Esophagus muscularis mucosa (tissue), 4 donors: ENCODE results near the gene PCDHGA1. TPM values are rescaled to one million over a fixed set of nuclear protein-coding genes. Genes with fewer than 3 reads are reported as not detected.
"Not testable (repeated sequence)": the region's sequence is repeated elsewhere in the genome, so short reads cannot be mapped to it uniquely, and the experiment has no call there.

ENCODE experiments used
- DNase-seq: peaks from one replicate; pipeline ENCODE4 v3.0.0-alpha.2; 2017; ENCODE audit errors: extremely low spot score
- H3K27ac ChIP-seq, 4 donors: fragments of 200-600 bp; sonication (generic); replicated peaks in 1 of 4; 1 replicate in 3 of 4; 2 replicates in 1 of 4; pipeline ENCODE4 v1.5.1; 2016 to 2019; ENCODE audit warnings: mild to moderate bottlenecking in 1 of 4
- H3K27me3 ChIP-seq, 4 donors: fragments of 200-600 bp; sonication (generic); one replicate each; pipeline versions ENCODE4 v1.5.1 to v1.6.0; 2016 to 2019
- H3K36me3 ChIP-seq, 4 donors: fragments of 200-600 bp; sonication (generic); one replicate each; pipeline ENCODE4 v1.5.1; 2016 to 2019
- H3K4me1 ChIP-seq, 4 donors: fragments of 200-600 bp; sonication (generic); one replicate each; pipeline ENCODE4 v1.5.1; 2016 to 2019
- H3K4me3 ChIP-seq, 4 donors: fragments of 200-600 bp; sonication (generic); 1 replicate in 2 of 4; 2 replicates in 2 of 4; pipeline ENCODE4 v1.5.1; 2016 to 2019; ENCODE audit warnings: mild to moderate bottlenecking in 4 of 4, moderate library complexity in 1 of 4
- H3K9me3 ChIP-seq, 4 donors: fragments of 200-600 bp; sonication (generic); 1 replicate in 3 of 4; 2 replicates in 1 of 4; pipeline ENCODE4 v1.5.1; 2016 to 2019
- CTCF ChIP-seq, 3 experiments: fragments of 200-600 bp in 2 of 3; fragments of 450-650 bp in 1 of 3; sonication (generic) in 2 of 3; IDR thresholded peaks; one replicate each; pipeline ENCODE4 v1.5.1; 2017 to 2019; ENCODE audit warnings: antibody characterized with exemption in 3 of 3, mild to moderate bottlenecking in 2 of 3, moderate library complexity in 1 of 3
- EP300 ChIP-seq: sonication (generic); formaldehyde crosslinking; IDR thresholded peaks from one replicate; pipeline ENCODE4 v1.6.1; 2017; ENCODE audit warnings: antibody characterized with exemption
- POLR2A ChIP-seq: fragments of 450-650 bp; IDR thresholded peaks from one replicate; pipeline ENCODE4 v1.6.1; 2017; ENCODE audit warnings: antibody characterized with exemption, moderate library complexity, mild to moderate bottlenecking, low read depth
- POLR2AphosphoS5 ChIP-seq, 2 donors: sonication (generic); formaldehyde crosslinking; IDR thresholded peaks; one replicate each; pipeline ENCODE4 v1.6.1; 2017; ENCODE audit warnings: antibody characterized with exemption in 2 of 2
- WGBS: methylation state at CpG from one replicate; pipeline ENCODE4 v1.1.5; 2018; 5-methylcytosine and 5-hydroxymethylcytosine counted together
- intact Hi-C: fragments of 100-400 bp; cut with DNase I; formaldehyde crosslinking; loops from one replicate; pipeline ENCODE4 v1.15.1; 2023
- total RNA-seq, 4 donors: library from RNA; depleted of rRNA; stranded (reverse); fragments of >200 nt; gene quantifications; one replicate each; pipeline versions ENCODE4 v1.1.0 to v1.2.1, GENCODE V29; 2016

PCDHGA1 gene
- total RNA-seq, 4 donors from 2014 or later: 0.45 to 1.2 (median 0.76) TPM

DNA sequence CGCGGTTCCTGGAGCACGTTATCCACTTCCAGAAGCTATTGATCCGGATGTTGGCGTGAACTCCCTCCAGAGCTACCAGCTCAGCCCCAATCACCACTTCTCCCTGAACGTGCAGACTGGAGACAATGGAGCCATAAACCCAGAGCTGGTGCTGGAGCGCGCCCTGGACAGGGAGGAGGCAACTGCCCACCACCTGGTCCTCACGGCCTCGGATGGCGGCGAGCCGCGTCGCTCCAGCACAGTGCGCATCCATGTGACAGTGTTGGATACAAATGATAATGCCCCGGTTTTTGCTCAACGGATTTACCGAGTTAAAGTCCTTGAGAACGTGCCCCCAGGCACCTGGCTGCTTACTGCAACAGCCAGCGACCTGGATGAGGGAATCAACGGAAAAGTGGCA is 73.1 kb downstream of the PCDHGA1 start:
- Histone ChIP-seq H3K4me3 (peak overlapping the region in 3 of 4 donors; percentile 36 to 46 (median 39)), H3K36me3 (peaks cover 0 to 6% (median 0%) of the 10 kb centered on the region in 4 donors), H3K9me3 (peaks cover 21 to 99% (median 95%) of the 10 kb centered on the region in 4 donors), H3K27ac (no peak overlapping the region), H3K27me3 (peaks cover 0 to 9% (median 0%) of the 10 kb centered on the region in 4 donors), H3K4me1 (no peaks in the 10 kb centered on the region)
- no peak for TF ChIP-seq CTCF (IDR thresholded peaks at IDR 0.05)
- TF ChIP-seq POLR2A: no peak
- no peak for TF ChIP-seq EP300
- no peak for TF ChIP-seq POLR2AphosphoS5 (IDR thresholded peaks at IDR 0.05)
- intact Hi-C loops: no loop called here
- DNase-seq: no peak
- 24% methylated on average over 18 of the region's 22 CpGs for WGBS

DNA sequence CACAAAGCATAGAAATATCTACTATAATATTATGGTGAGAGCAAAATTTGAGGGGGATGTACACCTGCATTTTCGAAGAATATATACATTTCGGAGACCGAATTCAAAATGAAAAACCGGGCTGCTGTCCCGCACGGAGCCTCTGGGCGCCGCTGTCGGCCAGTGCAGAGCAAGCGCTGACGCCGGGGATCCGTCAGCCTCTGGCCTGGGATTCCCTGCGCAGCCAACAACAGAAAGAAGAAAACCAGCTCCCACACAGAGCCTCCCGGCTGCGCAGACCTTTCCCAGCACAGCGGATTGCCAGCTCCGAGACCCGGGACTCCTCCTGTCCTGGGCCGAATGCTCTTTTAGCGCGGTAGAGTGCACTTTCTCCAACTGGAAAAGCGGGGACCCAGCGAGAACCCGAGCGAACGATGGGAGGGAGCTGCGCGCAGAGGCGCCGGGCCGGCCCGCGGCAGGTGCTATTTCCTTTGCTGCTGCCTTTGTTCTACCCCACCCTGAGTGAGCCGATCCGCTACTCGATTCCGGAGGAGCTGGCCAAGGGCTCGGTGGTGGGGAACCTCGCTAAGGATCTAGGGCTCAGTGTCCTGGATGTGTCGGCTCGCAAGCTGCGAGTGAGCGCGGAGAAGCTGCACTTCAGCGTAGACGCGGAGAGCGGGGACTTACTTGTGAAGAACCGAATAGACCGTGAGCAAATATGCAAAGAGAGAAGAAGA is 77.6 kb downstream of the PCDHGA1 start, which contains the start of gene PCDHGB6:
Gene PCDHGB6, plus strand, starts transcription at position 232 of the 716 bp plus-strand sequence. Its CDS starts 182 bp downstream, at position 414.
- H3K9me3 ChIP-seq: peaks cover 19 to 98% (median 96%) of the 10 kb centered on the region in 4 donors
- DNase-seq, intact Hi-C loops, H3K4me1 ChIP-seq, H3K36me3 ChIP-seq, H3K27me3 ChIP-seq, H3K27ac ChIP-seq: not testable (repeated sequence)
- TF ChIP-seq CTCF (IDR thresholded peaks at IDR 0.05): peak; percentile 18 to 49 (median 23)
- 11% methylated on average over 25 of the region's 51 CpGs for WGBS
- peak within 1 kb of the TSS; percentile 33 to 49 (median 36) for H3K4me3 ChIP-seq

- no peaks in the 10 kb centered on the region for H3K27me3 ChIP-seq
- no peak for DNase-seq
- TF ChIP-seq POLR2A (no peak), POLR2AphosphoS5 (IDR thresholded peaks at IDR 0.05) (no peak), CTCF (IDR thresholded peaks at IDR 0.05) (no peak), EP300 (no peak)
- peaks cover 0 to under 1% (median 0%) of the 10 kb centered on the region in 4 donors for H3K4me1 ChIP-seq
- H3K9me3 ChIP-seq: peaks cover 11 to 98% (median 96%) of the 10 kb centered on the region in 4 donors
- peak overlapping the region in 1 of 4 donors; percentile 10 for H3K4me3 ChIP-seq
- intact Hi-C loops: loop anchor here (10.0 kb wide), 1 partner anchor 115 kb away; no protein-coding TSS in a partner anchor
- WGBS: 6% methylated on average over 2 of the region's 64 CpGs
- H3K27ac ChIP-seq: no peak overlapping the region
- H3K36me3 ChIP-seq: peaks cover 0 to 6% (median 2%) of the 10 kb centered on the region in 4 donors
These were observed 79.4 kb downstream of the PCDHGA1 start for GRCh38 chr5:141409598-141410306.

- DNase-seq: no peak
- 57% methylated on average over 3 of the region's 3 CpGs for WGBS
- peaks cover 0 to 6% (median 2%) of the 10 kb centered on the region in 4 donors for H3K36me3 ChIP-seq
- peaks cover 11 to 96% (median 94%) of the 10 kb centered on the region in 4 donors for H3K9me3 ChIP-seq
- H3K27me3 ChIP-seq: no peaks in the 10 kb centered on the region
- no peak for TF ChIP-seq POLR2AphosphoS5 (IDR thresholded peaks at IDR 0.05)
- H3K4me3 ChIP-seq: no peak overlapping the region
- intact Hi-C loops: loop anchor here (10.0 kb wide), 1 partner anchor 113 kb away; no protein-coding TSS in a partner anchor
- H3K4me1 ChIP-seq: peaks cover 0 to 7% (median 0%) of the 10 kb centered on the region in 4 donors
- H3K27ac ChIP-seq: no peak overlapping the region
These were observed 81.3 kb downstream of the PCDHGA1 start for GRCh38 chr5:141411575-141411974.
